Keratinocyte (primary cell): ENCODE results near the gene IFNL1. TPM values are rescaled to one million over a fixed set of nuclear protein-coding genes. Genes with fewer than 3 reads are reported as not detected.

Experiments used
- DNase-seq: peaks from one replicate; pipeline ENCODE4 v3.0.0-alpha.2; 2011; ENCODE audit warnings: low read depth, missing footprints, low spot score
- FAIRE-seq: peaks from 2 replicates; lab custom pipeline; 2011; peaks lifted over from hg19 to GRCh38; lab: Jason Lieb, UNC
- H2AFZ ChIP-seq: 2 replicates; pipeline ENCODE4 v1.6.0; 2012; ENCODE audit warnings: low read length, control low read depth, inconsistent platforms; ENCODE audit not compliant: control insufficient read depth
- H3K27ac ChIP-seq: 2 replicates; pipeline ENCODE4 v1.5.1; 2011; ENCODE audit warnings: low read length; ENCODE audit not compliant: control insufficient read depth, insufficient read depth
- H3K27me3 ChIP-seq: 3 replicates; pipeline ENCODE4 v1.6.0; 2011; ENCODE audit warnings: low read length; ENCODE audit not compliant: control insufficient read depth, insufficient read depth; ENCODE audit errors: extremely low read depth
- H3K36me3 ChIP-seq, 2 experiments: 2 replicates in 1 of 2; 3 replicates in 1 of 2; pipeline ENCODE4 v1.5.1; 2011; ENCODE audit warnings: low read length in 2 of 2, mild to moderate bottlenecking in 1 of 2; ENCODE audit not compliant: control insufficient read depth in 2 of 2, insufficient read depth in 2 of 2; ENCODE audit errors: extremely low read depth in 1 of 2
- H3K4me1 ChIP-seq: 3 replicates; pipeline ENCODE4 v1.5.1; 2011; ENCODE audit warnings: low read length; ENCODE audit not compliant: control insufficient read depth, insufficient read depth; ENCODE audit errors: extremely low read depth
- H3K4me2 ChIP-seq: 3 replicates; pipeline ENCODE4 v1.6.0; 2011; ENCODE audit warnings: low read depth, low read length; ENCODE audit not compliant: control insufficient read depth, insufficient read depth; ENCODE audit errors: extremely low read depth
- H3K4me3 ChIP-seq, 3 experiments: fragments of 200-600 bp in 1 of 3; sonication (generic) in 1 of 3; 2 replicates in 2 of 3; 3 replicates in 1 of 3; pipeline ENCODE4 v1.5.1; 2011 to 2016; ENCODE audit warnings: low read length in 3 of 3, mild to moderate bottlenecking in 3 of 3, control low read depth in 2 of 3, inconsistent platforms in 1 of 3, low read depth in 1 of 3, mixed read lengths in 1 of 3, mixed run types in 1 of 3, moderate library complexity in 1 of 3; ENCODE audit not compliant: control insufficient read depth in 2 of 3, insufficient read depth in 2 of 3; ENCODE audit errors: extremely low read depth in 1 of 3
- H3K79me2 ChIP-seq: 2 replicates; pipeline ENCODE4 v1.6.0; 2012; ENCODE audit warnings: low read length; ENCODE audit not compliant: control insufficient read depth, insufficient read depth
- H3K9ac ChIP-seq: 3 replicates; pipeline ENCODE4 v1.6.0; 2011; ENCODE audit warnings: low read length; ENCODE audit not compliant: control insufficient read depth, insufficient read depth; ENCODE audit errors: extremely low read depth
- H3K9me1 ChIP-seq: 3 replicates; pipeline ENCODE4 v1.6.0; 2011; ENCODE audit warnings: low read length; ENCODE audit not compliant: control insufficient read depth, insufficient read depth; ENCODE audit errors: extremely low read depth
- H3K9me3 ChIP-seq: 2 replicates; pipeline ENCODE4 v1.5.1; 2012; ENCODE audit warnings: low read depth, low read length; ENCODE audit not compliant: control insufficient read depth
- H4K20me1 ChIP-seq: 3 replicates; pipeline ENCODE4 v1.6.0; 2011; ENCODE audit warnings: low read length; ENCODE audit not compliant: control insufficient read depth, insufficient read depth; ENCODE audit errors: extremely low read depth
- EZH2 ChIP-seq: IDR thresholded peaks from one replicate; pipeline ENCODE4 v1.6.1; 2012; ENCODE audit warnings: inconsistent platforms, mild to moderate bottlenecking, low read length, moderate library complexity
- dilution Hi-C: fragments of 300-500 bp; cut with MboI; formaldehyde crosslinking; loops from one replicate; pipeline ENCODE4 v1.7.0; 2020; ENCODE audit warnings: low sequenced_read_pairs; ENCODE audit not compliant: extremely low pct_ligation_motif_present
- polyA plus RNA-seq, 5 experiments: library from polyadenylated mRNA; depleted of rRNA in 3 of 5; stranded (reverse) in 3 of 5; stranded (forward) in 1 of 5; unstranded in 1 of 5; fragments of >200 nt; gene quantifications; 1 replicate in 1 of 5; 2 replicates in 3 of 5; 3 replicates in 1 of 5; pipeline versions ENCODE4 v1.2.1 to v1.2.3, GENCODE V29; 2011 to 2012; ENCODE audit warnings: missing spikeins in 2 of 5, low read depth in 1 of 5, low replicate concordance in 1 of 5
- TF ChIP-seq, protein P1 (sequence below), 3 experiments: IDR thresholded peaks in 1 of 3; conservative IDR thresholded peaks in 1 of 3; optimal IDR thresholded peaks in 1 of 3; 2 replicates in 2 of 3; 3 replicates in 1 of 3; pipeline versions ENCODE3 to v1.5.1; 2011; ENCODE audit warnings: low read length in 3 of 3, mild to moderate bottlenecking in 3 of 3, moderate library complexity in 2 of 3, control low read depth in 1 of 3, inconsistent platforms in 1 of 3; ENCODE audit not compliant: insufficient read depth in 2 of 3; ENCODE audit errors: extremely low read depth in 1 of 3

The IFNL1 gene
- polyA plus RNA-seq, 1 donor (not counting 4 experiments of a cell fraction or from before 2014, with no cell fraction given), result not detected

DNA sequence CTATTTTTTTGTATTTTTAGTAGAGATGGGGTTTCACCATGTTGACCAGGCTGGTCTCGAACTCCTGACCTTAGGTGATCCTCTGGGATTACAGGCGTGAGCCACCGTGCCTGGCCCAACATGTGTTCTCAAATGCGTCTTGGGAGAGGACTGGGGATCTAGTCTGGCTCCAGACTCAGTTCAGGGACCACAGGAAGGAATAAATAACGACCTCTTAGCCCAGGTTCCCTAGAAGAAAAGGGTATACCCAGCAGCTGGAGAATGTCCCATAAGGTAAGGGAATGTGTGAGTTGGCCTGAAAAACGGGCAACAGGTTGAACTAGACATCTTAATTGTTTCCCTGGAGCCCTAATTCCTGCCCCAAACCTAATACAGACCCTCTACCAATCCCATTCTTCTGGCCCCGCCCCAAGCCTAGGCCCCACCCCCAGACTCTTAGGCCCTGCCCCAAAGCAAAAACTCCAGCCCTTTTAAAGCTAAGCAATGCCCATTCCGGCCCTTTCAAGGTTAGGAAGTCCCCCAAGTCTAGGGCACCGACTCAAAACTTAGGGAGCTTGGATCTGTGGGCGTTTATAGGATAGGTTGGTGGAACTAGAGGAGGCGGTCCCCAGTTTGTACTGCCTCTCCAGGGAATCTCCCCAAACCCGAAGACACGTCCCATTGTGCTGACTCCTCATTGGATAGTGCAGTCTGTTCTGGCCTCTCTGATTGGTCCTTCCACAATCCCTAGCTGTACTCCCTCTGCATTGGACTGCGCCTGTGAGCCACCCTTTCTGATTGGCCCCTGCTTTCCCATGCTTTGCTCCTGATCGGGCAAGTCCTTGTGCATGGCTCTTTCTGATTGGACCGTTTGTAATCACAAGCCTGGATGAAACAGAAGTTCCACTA is 29.8 kb downstream of the IFNL1 start:
- TF ChIP-seq EZH2, result no peak
- TF ChIP-seq, protein P1, sequence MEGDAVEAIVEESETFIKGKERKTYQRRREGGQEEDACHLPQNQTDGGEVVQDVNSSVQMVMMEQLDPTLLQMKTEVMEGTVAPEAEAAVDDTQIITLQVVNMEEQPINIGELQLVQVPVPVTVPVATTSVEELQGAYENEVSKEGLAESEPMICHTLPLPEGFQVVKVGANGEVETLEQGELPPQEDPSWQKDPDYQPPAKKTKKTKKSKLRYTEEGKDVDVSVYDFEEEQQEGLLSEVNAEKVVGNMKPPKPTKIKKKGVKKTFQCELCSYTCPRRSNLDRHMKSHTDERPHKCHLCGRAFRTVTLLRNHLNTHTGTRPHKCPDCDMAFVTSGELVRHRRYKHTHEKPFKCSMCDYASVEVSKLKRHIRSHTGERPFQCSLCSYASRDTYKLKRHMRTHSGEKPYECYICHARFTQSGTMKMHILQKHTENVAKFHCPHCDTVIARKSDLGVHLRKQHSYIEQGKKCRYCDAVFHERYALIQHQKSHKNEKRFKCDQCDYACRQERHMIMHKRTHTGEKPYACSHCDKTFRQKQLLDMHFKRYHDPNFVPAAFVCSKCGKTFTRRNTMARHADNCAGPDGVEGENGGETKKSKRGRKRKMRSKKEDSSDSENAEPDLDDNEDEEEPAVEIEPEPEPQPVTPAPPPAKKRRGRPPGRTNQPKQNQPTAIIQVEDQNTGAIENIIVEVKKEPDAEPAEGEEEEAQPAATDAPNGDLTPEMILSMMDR (optimal IDR thresholded peaks at IDR 0.05 in 1 of 3, IDR thresholded peaks at IDR 0.05 in 1 of 3, conservative IDR thresholded peaks at IDR 0.05 in 1 of 3; ENCODE audit: extremely low read depth in 1 of 3, insufficient read depth in 2 of 3, low read length in 3 of 3), result no peak
- Histone ChIP-seq H3K9me3 (no peaks in the 10 kb centered on the region), H4K20me1 (no peaks in the 10 kb centered on the region), H3K4me1 (no peaks in the 10 kb centered on the region), H3K9ac (no peak overlapping the region), H3K4me2 (no peak overlapping the region), H3K79me2 (no peaks in the 10 kb centered on the region), H3K9me1 (no peaks in the 10 kb centered on the region), H3K27ac (no peak overlapping the region), H3K4me3 (no peak overlapping the region), H3K36me3 (no peaks in the 10 kb centered on the region), H2AFZ (no peak overlapping the region), H3K27me3 (peaks cover 9% of the 10 kb centered on the region)
- DNase-seq, result no peak
- dilution Hi-C loops, result no loop called here
- no peak for FAIRE-seq

DNA sequence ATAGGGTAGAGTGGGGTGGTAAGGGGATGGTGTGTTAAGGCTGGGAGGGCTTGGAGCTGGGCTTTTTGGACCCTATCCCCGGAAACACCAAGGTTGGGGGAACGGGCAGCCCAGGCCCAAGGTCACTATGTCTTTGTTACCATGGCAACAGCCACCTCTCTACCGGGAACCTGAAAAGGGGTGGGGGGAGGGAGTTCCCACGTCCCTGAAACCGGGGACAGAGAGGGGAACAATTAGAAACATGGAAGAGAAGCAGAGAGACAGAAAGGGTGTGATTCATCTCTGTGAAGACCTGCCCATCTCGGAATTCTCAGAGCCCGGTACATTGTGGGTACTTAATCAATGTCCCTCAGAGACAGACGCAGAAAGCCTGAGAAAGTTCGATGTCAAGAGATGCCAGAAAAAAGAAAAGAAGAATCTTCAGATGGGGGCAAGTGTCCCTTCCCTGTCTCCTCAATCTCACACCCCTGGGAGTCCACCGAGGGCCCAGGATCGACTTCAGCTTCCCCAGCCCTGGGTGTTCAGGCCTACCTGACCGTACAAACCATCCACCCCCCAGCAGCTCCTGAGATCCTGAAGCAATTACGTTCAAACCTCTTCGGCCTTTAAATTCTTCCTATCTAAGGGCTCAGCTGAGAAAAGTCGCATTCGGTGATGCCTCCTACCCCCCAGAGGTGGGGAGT is 31.3 kb downstream of the IFNL1 start:
- TF ChIP-seq EZH2, result no peak
- TF ChIP-seq, protein P1 (optimal IDR thresholded peaks at IDR 0.05 in 1 of 3, IDR thresholded peaks at IDR 0.05 in 1 of 3, conservative IDR thresholded peaks at IDR 0.05 in 1 of 3; ENCODE audit: extremely low read depth in 1 of 3, insufficient read depth in 2 of 3, low read length in 3 of 3), result no peak
- Histone ChIP-seq H3K9me1 (no peaks in the 10 kb centered on the region), H3K36me3 (no peaks in the 10 kb centered on the region), H3K4me2 (no peak overlapping the region), H3K4me3 (no peak overlapping the region), H3K9me3 (no peaks in the 10 kb centered on the region), H3K27me3 (no peaks in the 10 kb centered on the region), H2AFZ (no peak overlapping the region), H3K9ac (no peak overlapping the region), H3K27ac (no peak overlapping the region), H3K79me2 (no peaks in the 10 kb centered on the region), H4K20me1 (no peaks in the 10 kb centered on the region), H3K4me1 (no peaks in the 10 kb centered on the region)
- DNase-seq, result no peak
- dilution Hi-C loops, result no loop called here
- FAIRE-seq, result no peak
